ENCODE data around the gene TESMIN. TPM values are rescaled to one million over a fixed set of nuclear protein-coding genes. Genes with fewer than 3 reads are reported as not detected.

The TESMIN gene
- total RNA-seq, 1 experiment from 2014 or later = 1.1 TPM

DNA sequence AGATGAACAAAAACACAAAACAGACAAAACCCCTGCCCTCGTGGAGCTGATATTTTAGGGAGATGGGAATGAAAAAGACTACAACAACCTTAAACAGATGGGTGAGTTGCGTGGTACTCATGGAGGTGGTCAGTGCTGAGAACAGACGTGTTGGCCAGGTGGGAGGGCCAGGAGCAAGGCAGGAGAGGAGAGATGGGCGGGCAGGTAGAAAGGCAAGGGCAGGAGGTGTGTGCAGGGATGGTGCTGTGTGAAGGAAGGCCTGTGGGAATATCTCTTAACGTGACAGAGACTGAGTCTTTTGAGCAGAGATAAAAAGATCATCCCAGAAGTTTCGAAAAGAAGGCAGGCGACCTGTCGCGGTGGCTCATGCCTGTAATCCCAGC is 59.9 kb downstream of the TESMIN start:
- in situ Hi-C loops (cut with HindIII; ENCODE audit: low pct_unique_long_range_greater_than_20kb, low sequenced_read_pairs) = no loop called here
- no peak for DNase-seq (ENCODE audit: low read depth, low spot score)

DNA sequence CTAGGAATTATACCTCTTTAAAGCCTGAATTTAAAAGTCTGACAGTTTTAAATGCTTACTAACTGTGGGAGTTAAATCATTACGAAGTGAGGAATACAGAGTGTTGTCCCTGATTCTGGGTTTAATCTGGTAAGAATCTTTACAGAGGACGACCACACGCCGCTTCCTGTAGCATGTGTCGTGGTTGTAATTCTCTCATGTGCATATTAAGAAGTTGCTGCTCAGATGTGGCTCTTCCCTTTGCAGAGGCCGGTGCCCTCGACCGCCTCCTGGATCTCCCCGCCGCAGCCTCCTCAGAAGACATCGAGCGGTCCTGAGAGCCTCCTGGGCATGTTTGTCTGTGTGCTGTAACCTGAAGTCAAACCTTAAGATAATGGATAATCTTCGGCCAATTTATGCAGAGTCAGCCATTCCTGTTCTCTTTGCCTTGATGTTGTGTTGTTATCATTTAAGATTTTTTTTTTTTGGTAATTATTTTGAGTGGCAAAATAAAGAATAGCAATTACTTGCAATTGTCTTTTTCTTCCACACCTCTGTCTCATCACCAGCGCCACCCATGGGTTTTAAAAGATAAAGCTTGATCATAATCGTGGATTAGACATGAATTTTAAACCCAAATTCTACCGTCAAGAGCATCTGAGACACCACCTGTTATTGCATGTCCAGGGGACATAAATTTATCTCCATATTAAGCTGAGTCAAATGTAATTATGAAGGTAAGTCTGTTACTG is 60.5 kb downstream of the TESMIN start:
- in situ Hi-C loops (cut with HindIII; ENCODE audit: low pct_unique_long_range_greater_than_20kb, low sequenced_read_pairs) = no loop called here
- DNase-seq (ENCODE audit: low read depth, low spot score) = no peak

DNA sequence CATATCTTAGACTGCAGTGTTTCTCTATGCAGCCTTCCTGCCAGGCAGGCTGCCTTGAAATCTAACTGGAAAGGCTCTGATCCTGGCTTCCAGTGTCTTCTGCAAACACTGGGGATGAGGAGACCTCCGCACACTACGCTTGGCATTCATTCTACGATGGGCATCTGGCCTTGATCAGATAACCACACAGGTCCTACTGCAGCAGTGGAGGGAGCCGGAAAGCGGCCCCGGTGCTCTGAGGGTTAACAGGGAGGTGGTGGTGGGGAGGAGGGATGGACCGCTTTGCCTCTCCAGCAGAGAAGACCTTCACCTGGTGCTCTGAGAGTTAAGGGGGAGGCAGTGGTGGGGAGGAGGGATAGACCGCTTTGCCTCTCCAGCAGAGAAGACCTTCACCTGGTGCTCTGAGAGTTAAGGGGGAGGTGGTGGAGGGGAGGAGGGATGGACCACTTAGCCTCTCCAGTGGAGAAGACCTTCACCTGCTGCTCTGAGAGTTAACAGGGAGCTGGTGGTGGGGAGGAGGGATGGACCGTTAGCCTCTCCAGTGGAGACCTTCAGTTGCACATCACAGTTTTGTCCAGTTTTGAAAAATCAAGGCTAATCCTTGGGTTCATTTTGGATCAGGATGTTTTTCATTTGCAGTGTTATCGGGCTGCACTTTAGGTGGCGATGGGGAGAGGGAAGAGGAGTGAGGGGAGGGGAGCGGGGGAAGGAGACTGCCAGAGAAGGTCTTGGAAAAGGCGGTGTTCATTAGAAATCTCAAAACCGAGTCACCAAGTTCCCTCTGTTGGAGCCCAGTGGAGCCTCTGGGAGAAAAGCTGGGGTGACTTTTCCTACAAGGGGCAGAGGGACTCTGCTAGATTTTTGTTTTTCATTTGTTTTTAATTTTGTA is 61.3 kb downstream of the TESMIN start:
- DNase-seq (ENCODE audit: low read depth, low spot score) = no peak
- in situ Hi-C loops (cut with HindIII; ENCODE audit: low pct_unique_long_range_greater_than_20kb, low sequenced_read_pairs) = no loop called here

DNA sequence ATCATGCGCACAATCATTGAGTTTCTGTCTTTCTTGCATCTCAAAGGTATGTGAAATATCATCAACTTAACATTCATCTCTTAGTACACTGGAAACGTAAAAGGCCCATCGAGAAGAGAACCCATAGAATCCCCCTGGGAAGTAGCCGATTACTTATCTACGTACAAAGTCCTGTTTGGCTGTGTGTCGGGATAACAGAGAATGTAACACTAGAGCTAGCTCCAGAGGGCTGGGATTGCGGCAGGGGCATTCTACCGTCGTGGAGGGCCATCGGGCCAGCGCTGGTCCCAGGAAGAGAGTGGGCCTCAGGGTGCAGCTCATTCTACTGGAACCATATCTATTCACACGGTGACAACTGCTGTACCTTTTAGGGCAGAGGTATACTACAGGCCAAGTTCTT is 62.4 kb downstream of the TESMIN start:
- DNase-seq (ENCODE audit: low read depth, low spot score) = no peak
- in situ Hi-C loops (cut with HindIII; ENCODE audit: low pct_unique_long_range_greater_than_20kb, low sequenced_read_pairs) = no loop called here

DNA sequence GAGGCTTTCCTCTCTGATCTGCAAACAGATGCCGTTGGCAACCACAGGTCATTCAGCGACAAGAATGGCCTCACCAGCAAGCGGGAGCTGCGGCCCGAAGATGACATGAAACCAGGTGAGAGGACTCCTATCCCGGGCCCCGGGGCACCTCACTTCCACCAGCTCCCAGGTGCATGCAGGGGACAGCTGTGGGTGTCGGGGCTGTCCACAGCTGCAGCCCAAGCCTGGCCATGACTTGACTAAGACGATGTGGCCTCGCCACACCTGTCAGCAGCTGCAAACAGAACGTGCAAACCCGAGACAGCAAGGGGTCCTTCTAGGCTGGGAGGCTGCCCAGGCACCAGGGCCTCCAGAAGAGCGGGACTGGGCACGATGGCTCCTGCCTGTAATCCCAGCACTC is 63.3 kb downstream of the TESMIN start:
- DNase-seq (ENCODE audit: low read depth, low spot score) = no peak
- in situ Hi-C loops (cut with HindIII; ENCODE audit: low pct_unique_long_range_greater_than_20kb, low sequenced_read_pairs) = no loop called here

DNA sequence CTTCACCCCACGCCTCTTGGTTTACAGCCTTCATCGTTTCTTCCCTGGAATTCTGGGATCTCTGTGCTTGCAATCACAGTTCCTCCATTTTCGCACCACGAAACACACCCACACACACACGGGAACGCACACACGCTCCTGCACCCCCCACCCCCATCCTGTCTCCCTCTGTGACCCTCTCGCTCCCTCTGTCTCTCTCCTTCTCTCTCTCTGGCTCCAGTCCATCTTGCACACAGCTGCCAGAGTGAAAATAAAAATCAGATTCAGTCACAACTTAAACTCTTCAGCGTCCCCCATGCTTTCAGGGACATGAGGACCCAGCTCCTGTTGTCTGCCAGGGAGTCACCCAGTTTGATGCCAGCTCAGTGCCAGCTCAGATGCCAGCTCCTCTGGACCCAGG is 64.0 kb downstream of the TESMIN start:
- no peak for DNase-seq (ENCODE audit: low read depth, low spot score)
- in situ Hi-C loops (cut with HindIII; ENCODE audit: low pct_unique_long_range_greater_than_20kb, low sequenced_read_pairs) = no loop called here

DNA sequence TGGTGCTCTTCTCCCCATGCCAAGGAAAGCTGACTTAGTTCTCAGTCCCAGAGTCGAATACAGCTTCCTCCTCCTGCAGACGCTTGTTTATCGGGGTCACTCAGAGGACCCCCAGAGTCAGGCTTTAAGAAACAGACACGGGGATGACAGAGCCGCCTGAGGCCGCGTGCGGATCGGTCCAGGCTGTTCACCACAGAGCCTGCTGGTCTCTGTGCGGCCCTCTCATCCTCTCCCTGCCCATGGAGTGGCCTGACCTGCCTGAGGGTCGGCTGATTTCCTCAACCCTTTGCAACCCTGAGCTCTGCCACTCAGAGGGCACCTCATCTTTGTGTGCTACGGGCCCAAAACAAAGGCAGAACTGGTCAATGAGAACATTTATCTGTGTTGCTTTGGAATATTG is 64.8 kb downstream of the TESMIN start:
- in situ Hi-C loops (cut with HindIII; ENCODE audit: low pct_unique_long_range_greater_than_20kb, low sequenced_read_pairs) = no loop called here
- DNase-seq (ENCODE audit: low read depth, low spot score) = no peak

DNA sequence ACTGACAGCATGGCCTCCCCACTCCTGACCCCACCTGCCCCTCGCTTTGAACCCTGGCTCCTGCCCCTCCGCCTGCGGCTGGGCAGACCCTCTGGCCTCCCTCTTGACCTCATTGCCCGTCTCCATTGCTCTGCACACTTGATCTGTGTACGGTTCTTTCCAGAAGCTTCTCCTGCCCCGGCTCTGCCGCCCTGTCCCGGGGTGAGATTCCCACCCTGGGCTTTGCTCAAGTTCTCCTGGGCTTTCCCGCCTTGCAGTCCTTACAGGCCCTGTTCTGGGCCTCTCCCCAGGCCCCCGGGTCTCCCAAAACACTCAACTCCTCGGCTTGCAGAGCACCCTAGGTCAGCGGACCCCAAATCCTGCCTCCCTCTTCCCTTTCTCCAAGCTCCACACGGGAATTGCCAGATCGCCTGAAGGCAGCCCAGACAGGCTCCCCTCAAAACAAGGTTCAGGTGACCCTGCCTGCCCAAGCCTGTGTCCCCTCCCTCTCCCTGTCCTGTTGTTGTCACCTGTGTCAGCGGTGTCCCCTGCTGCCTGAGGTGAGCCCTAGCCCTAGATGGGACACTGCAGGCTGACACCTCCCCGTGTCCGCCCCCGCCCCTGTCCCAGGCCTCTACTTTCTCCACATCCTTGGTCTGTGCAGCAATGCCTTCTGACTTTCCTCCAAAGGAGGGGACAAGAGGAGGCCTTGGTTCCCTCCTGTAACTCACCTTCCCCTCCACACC is 65.5 kb downstream of the TESMIN start:
- in situ Hi-C loops (cut with HindIII; ENCODE audit: low pct_unique_long_range_greater_than_20kb, low sequenced_read_pairs) = no loop called here
- DNase-seq (ENCODE audit: low read depth, low spot score) = no peak

DNA sequence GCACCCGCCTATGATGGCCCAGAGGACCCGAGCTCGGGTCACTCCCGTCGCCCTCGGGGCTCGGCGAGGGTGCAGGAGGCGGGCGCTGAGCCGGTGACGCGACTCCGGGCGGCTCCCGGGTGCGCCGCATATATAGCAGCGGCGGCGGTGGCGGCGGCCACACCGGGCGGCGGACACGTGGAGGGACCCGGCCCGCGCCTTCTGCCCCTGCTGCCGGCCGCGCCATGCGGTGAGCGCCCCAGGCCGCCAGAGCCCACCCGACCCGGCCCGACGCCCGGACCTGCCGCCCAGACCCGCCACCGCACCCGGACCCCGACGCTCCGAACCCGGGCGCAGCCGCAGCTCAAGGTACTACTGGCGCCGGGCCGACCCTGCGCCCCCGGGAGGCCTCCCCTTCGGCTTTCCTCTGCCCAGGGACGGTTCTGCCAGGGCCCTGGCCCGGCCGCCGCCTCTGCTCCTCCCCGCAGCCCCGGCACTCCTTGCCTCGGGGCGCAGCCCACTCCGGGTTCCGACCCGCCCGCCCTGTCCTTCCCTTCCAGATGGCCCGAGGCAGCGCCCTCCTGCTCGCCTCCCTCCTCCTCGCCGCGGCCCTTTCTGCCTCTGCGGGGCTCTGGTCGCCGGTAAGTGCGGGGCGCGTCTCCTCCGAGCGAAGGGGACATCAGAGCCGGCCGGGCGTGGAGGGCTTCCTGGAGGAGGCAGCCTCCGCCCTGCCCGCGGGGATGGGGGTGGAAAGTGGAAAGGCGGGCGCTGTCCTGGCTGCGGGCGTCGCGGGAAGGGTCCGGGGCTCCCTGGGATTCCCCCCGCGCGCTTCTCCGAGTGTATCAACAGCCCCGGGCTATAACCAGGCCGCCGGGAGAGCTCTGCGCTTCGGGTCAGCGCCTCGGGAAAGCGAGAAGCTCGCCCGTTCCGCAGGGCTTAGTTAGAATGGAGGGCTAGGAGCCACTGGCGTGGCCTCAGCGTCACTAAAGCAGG is 66.6 kb downstream of the TESMIN start, which contains the start of gene GAL:
Gene GAL, plus strand, starts transcription at position 160 of the 972 bp plus-strand sequence. Its CDS starts 380 bp downstream, at position 540.
- in situ Hi-C loops (cut with HindIII; ENCODE audit: low pct_unique_long_range_greater_than_20kb, low sequenced_read_pairs) = no loop called here
- DNase-seq (ENCODE audit: low read depth, low spot score) = no peak

DNA sequence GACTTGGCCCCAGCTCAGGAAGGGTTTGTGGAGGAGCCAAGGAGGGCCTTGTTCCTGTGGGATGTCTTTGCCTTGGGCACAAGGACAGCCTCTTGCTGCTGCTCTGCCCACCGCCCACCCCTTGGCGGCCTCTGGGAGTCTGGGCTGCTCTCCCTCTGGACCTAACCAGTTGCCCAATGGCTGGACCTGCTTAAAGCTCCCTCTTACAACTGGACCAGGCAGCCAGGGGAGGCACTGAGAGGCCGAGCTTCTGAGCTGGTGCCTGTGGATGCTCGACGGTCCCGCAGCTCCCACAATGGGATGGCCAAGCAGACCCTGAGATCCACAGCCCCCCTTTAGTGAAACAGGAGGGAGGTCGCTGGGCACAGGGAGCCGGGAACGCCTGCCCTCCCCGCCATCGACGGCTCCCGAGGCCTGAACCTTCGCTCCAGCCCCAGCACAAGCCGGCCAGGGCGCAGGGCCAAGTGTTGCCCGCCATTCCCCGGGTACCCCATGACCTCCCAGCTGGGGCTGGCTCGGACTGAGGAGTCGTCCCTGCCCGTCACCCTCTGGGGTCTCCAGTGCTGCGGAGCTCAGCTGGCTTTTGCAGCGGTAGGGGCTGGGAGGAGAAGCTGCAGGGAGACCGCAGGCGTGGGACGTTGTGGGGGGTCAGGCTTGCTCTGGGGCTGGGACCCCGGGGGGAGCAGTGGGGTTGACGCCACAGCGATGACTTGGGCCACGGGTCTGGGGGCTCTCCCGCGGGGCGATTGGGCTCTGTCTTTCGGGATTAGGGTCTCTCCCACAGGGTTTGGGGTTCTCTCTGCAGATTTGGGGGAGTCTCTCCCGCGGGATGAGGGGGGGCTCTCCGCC is 67.6 kb downstream of the TESMIN start:
- no peak for DNase-seq (ENCODE audit: low read depth, low spot score)
- in situ Hi-C loops (cut with HindIII; ENCODE audit: low pct_unique_long_range_greater_than_20kb, low sequenced_read_pairs) = no loop called here

DNA sequence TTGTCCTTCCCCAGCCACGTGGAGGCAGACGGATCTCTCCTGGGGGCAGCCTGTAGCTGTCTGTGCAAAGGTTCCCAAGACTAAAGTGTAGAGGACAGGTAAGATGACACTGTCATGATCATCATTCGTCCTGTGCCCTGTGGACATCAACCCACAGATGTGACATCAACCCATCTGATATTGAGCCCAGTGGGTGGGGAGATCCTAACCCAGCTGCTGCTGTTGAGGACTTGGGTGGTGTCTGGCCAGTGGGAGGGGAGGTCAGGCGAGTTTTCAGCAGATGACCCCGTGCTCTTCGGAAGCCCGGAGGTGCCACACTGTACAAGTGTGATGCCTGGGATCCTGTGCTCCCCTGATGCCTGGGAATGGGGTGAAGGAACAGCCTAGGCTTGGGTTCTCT is 68.2 kb downstream of the TESMIN start:
- in situ Hi-C loops (cut with HindIII; ENCODE audit: low pct_unique_long_range_greater_than_20kb, low sequenced_read_pairs) = no loop called here
- DNase-seq (ENCODE audit: low read depth, low spot score) = no peak

DNA sequence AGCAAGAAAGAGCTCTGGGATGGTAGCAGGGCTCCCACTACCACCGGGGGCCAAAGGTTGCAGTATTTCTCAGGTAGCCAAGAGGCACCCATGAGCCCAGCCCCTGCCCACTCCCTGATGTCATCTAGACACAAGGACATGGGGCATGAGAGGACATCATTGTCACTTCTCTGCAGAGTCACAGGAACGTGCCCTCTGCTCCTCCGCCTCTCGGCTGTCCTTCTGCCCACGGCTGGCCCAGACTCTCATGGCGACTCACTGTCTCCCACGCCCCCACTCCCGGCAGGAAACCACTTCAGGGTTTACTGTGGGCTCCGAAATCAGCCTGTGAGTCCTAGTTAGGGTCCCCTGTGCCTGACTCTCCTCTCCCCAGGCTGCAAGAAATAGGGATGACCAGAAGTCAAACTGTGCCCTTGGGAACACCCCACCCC is 68.8 kb downstream of the TESMIN start:
- no peak for DNase-seq (ENCODE audit: low read depth, low spot score)
- in situ Hi-C loops (cut with HindIII; ENCODE audit: low pct_unique_long_range_greater_than_20kb, low sequenced_read_pairs) = no loop called here

DNA sequence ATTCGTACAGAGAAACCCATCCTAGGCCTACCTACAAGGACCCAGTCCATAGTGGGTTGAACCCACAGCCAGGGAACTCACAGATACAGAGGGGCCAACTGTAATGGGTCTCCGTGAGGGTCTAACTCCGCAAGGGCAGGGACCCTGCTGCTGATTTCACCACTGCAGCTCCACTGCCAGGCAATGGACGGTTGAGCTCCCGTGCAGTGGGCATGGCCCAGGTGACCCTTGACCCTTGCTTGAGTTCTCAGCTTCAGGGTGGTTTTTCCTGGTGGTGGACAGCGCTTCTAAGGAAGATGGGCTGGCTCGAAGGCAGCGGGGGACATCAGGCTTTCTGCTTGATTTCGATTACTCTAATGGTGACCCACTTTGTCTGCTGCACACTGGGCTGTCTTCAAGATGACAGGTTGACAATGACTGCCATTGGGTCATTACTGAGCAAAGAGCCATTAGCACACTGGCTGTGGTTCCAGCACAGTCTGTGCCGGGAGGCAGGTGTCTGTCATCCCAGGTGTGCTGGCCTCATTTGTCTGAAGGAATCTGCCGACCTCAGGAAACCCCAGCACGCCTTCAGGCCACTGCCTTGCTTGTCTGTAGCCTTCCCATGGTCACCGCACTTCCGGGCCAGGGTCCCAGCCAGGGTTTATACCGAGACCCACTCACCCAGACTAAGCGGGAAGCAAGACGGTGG is 70.6 kb downstream of the TESMIN start:
- no peak for DNase-seq (ENCODE audit: low read depth, low spot score)
- in situ Hi-C loops (cut with HindIII; ENCODE audit: low pct_unique_long_range_greater_than_20kb, low sequenced_read_pairs) = no loop called here

DNA sequence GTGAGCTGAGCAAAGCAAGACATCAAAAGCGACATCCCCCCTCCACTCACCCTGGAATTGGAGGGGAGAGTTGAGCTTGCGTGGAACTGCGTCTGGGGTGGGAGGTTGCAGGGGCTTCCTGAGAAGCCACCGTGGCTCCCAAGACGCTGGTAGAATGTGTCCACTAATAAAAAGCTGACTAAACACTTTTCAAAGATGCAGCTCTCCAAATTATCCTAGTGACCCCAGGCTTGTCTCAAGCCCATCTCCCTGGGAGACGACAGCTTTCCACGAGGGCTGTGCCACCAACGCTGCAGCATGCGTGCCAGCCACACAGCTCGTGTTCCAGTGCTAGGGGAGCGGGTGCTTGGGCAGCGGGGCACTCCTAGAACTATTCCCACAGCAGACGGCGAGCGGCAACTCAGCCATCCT is 73.3 kb downstream of the TESMIN start:
- no peak for DNase-seq (ENCODE audit: low read depth, low spot score)
- in situ Hi-C loops (cut with HindIII; ENCODE audit: low pct_unique_long_range_greater_than_20kb, low sequenced_read_pairs) = no loop called here

DNA sequence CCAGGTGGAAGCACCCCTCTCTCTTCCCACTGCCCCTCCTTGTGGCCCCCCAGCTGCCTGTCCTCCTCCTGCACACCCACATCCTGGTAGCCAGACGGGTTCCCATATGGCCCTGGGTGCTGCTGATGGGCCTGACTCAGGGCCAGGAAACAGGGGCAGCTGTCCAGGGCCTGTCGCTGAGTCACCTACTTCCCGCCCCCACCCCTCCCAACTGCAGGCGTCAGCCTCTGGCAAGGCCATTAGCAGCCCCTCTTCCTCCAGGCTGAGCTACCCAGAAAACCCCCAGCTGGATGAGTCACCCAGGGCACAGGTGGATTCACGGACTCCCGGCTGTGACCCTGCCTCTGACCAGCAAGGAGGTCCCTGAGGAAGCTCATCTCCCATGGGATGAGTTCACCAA is 73.9 kb downstream of the TESMIN start:
- in situ Hi-C loops (cut with HindIII; ENCODE audit: low pct_unique_long_range_greater_than_20kb, low sequenced_read_pairs) = no loop called here
- DNase-seq (ENCODE audit: low read depth, low spot score) = no peak

DNA sequence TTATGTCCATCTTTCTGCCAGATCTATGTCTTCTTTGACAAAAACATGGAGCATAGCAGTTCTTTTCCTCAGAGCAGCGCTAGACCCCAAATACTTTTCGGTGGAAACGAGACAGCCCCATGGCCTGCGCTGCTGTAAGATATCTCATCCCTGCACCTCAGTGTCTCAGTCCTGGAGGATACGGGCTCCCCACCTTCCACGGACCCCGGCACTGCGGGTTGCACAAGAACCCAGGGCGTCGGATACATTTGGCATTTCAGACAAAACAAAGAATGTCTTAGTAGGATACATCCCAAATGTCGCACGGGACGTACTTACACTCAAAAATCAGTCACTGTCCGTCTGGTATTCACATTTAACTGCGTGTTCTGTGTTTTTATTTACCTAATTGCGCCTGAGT is 76.9 kb downstream of the TESMIN start:
- in situ Hi-C loops (cut with HindIII; ENCODE audit: low pct_unique_long_range_greater_than_20kb, low sequenced_read_pairs) = no loop called here
- no peak for DNase-seq (ENCODE audit: low read depth, low spot score)

Measured in SK-MEL-5 (cell line).